GM21528 (cell line): Measurements from ENCODE around the gene ENGASE.

Experiments used
- ATAC-seq: cut with Tn5 transposase; IDR thresholded peaks from one replicate; pipeline ENCODE4 v1.9.1; 2021; ENCODE audit warnings: mild to moderate bottlenecking, moderate library complexity; ENCODE audit not compliant: unreplicated experiment, low FRiP score

Gene ENGASE

DNA sequence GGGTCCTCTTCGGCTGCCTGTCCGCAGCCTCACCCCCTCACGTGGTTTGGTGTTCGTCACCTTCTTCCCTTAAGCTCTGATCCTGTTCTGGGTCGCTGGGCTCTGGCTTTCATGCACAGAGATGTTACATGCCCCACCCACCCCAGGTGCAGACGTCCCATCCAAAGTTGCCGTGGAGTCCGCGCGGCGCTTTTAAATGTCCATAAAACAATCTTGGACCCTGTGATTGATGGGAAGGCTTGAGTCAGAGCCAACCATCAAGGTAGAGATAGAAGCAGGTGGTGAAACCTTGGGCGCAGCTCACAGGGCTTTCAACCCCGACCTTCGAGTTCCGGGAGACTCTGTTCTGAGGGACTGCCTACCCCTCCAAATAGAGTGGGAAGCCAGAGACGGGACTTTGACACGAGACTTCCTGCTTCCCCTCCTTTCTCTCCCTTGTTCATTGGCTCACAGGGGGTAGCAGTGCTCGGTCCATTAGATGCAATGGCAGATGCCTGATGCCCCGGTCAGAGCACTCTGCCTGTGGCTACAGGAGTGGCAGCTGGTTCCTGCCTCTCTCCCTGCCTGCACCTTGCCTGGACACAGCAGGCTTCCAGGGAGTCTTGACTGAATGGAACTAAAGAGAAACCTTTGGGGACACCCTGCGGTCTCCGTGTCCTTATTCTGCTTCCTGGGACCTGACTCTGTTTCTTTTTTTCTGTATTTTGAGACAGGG lies 4.0 kb downstream of the ENGASE start:
- ATAC-seq: no peak

DNA sequence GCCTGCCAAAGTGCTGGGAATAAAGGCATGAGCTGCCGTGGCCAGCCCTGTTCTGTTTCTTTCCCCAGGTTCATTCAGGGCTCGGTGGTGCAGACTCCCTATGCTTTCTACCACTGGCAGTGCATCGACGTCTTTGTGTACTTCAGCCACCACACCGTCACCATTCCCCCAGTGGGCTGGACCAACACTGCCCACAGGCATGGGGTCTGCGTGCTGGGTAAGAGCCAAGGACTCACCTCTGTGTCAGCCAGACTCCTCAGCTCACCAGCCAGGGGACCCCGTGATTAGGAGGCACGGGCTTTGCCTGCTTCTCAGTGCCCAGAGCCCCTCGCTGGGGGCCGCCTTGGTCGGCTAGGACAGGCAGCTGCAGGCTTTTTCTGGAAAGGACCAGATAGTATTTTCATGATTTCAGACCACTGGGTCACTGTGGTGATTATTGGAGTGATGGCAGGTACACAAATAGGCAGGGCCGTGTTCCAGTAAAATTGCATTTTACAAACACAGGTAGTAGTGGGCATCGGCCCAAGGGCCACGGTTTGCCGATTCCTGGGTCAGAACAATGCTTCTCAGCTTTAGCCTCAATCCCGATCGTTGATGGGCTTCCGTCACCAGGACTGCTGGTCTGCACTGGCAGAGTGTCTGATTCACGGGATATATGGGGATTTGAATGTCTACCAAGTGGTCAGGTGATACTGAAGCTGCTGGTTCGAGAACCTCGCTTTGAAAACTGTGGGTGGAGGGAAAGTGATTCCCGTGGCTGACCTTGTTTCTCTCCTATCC lies 5.0 kb downstream of the ENGASE start:
- no peak for ATAC-seq

GRCh38 chr17:79080349-79080748 lies 5.7 kb downstream of the ENGASE start:
- no peak for ATAC-seq

DNA sequence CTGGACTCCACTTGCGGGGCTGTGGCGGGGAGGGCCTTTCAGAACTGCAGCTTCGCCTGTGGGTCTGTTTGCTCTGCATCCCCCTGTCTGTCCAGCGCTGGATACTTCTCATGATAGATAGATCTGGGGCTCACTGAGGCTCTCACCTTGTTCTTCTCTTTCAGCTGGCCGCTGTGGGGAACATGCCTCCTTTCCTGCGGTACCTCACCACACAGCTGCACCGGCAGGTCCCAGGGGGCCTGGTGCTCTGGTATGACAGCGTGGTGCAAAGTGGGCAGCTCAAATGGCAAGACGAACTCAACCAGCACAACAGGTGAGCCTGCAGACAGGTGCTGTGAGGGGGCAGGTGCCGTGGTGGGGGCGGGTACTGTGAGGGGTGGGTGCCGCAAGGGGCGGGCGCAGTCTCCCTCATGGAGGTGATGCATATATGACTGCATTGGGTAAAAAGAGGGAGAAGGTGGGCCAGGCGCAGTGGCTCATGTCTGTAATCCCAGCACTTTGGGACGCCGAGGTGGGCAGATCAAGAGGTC lies 6.2 kb downstream of the ENGASE start:
- no peak for ATAC-seq

- ATAC-seq: no peak
These were observed 7.1 kb downstream of the ENGASE start for GRCh38 chr17:79081571-79082276.

GRCh38 chr17:79082311-79083190 lies 7.9 kb downstream of the ENGASE start:
- ATAC-seq: no peak

GRCh38 chr17:79083191-79083971 lies 8.8 kb downstream of the ENGASE start:
- no peak for ATAC-seq

DNA sequence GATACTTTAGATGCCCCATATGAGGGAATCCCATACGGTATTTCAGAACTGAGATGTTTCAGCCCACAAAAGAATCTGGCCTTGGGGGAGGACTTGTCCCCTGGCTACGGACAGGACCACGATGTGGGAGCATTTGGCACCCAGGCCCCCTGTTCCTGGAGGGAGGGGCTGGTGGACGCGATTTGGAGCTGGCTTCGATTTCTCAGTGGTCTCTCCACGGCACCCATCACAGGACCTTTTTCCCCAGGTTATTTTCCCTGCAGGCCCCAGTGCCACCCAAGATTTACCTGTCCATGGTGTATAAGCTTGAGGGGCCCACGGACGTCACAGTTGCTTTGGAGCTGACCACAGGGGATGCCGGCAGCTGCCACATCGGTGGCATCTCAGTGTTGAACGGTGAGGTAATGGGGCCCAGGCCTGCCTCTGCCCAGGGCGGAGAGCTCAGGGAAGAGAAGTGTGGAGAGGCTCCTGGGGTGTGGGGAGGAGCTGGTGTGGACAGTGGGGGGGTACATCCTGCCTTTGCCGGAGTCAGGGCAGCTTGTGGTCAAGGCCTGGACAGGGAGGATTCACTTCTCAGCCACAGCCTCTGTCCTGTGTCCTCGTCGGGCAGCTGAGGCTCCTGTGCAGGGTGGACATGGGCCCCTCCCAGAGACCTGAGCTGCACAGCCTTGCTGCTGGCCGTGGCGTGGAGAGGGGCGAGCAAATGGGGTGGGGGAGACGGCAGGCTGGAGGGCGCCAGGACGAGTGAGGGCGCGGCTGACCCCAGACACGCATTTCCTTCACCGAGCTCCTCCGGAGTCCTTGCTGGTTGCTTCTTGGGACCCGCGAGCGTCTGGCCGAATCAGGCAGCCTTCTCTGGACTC lies 9.9 kb downstream of the ENGASE start:
- ATAC-seq: no peak

- ATAC-seq: no peak
These were observed 10.7 kb downstream of the ENGASE start for GRCh38 chr17:79085154-79085920.

- ATAC-seq: no peak
These were observed 11.4 kb downstream of the ENGASE start for GRCh38 chr17:79085921-79086551.

DNA sequence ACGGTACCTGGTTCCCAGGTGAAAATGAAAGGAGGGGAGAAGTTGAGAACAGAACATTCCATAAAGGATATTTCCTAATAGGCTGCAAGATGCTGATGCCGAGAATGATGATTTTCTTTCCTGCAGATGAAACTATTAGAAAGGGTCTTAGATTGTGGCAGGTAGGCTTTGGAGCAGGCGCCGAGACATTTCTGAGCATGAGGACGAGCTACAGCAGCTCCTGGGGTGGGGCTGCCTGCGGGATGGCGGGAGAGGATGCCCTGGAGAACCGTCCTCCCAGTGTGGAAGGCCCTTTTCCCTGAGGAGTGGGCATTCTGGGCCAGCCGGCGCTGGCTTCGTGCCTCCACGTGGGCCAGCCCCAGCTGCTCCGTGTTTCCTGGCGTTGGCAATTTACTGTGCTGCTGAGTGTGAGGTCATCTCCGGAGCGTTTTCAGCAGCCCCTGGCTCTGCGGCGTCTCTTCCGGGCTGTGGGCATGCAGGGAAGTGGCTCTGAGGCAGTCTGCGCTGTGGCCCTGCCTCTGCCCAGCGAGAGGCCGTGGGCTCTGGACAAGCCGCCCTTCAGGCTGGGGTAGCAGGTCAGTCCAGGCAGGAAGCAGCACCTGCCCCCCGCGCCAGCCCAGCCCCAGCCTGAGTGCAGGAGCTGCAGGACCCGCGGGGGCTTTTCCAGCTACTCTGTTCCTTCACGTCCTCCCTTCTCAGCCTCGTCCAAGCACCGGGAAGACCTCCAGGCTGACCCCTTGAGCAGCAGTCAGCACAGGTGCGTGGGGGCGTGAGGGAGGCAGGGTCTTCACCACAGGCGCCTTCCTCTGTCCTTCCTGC lies 12.2 kb downstream of the ENGASE start:
- no peak for ATAC-seq

DNA sequence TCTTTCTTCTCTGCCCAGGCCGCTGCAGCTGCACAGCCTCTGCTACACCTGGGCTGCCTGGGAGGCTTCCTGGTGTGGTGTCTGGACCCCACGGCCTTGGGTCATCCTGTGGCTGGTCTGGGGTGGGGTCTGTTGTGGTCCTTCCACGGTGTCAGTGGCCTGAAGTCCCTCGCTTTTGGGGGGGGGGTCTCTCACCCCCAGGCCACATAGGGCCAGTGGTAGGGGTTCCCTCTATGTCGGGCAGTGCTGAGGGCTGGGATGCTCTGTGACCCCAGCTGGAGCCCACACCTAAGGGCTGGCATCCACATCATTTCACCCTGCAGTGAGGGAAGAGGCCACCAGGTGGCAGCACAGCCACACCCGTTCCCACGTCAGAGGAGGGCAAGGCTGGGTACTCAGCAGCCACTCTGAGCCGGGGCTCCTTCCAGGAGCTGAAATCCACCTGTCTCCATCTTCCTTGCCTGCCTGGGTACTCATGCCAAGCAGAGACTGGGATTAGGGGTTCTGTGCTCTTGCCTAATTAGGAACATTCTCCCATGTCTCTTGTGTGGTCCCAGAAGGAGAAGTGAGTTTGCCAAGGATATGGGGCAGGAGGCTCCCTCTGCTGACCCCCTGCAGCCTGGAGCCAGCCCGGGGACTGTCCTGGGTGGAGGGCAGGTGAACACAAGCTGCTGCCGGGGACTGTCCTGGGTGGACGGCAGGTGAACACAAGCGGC lies 13.0 kb downstream of the ENGASE start:
- ATAC-seq: no peak

DNA sequence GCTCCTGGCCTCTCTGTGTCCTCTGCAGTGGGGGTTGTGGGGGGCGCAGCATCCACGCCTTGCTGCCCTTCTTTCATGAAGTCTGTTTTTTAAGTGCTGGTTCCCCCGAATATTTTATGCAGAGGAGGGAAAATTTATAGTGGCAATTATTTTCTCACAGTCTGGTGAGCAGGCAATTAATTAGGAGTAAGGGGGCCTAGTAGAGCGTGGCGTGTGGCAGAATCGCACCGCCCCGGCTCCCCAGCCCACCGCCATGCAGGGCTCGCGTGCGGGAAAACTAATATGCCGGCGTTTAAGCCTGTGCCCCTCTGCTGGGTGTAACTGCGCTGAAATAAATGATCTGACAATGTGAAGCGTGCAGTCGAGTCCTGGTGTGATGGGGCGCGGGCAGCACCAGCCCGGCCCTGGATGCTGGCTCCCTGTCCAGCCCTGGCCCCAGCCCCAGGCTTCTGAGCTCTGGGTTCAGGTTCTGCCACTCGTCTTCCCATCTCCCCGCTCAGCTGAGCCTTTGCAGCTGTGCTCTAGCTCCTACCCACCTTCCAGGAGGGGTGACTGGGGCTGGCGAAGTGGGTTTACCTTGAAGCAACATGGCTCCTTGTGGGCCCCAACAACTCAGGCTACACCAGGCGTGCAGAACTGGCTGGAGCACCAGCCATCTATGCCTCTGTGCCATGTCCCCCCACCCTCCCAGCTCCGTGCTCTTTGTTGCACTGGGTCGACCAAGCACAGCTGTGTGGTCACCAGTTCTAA lies 13.8 kb downstream of the ENGASE start:
- ATAC-seq: no peak

- ATAC-seq: no peak
These were observed 14.3 kb downstream of the ENGASE start for GRCh38 chr17:79088997-79089328.

- ATAC-seq: no peak
These were observed 15.3 kb downstream of the ENGASE start for GRCh38 chr17:79089720-79090442.
